Smooth muscle cell of the pulmonary artery (primary cell): ENCODE data around the gene FBXO34. TPM values are rescaled to one million over a fixed set of nuclear protein-coding genes. Genes with fewer than 3 reads are reported as not detected.

Experiments used
- total RNA-seq: library from RNA; depleted of rRNA; stranded (reverse); fragments of >200 nt; gene quantifications from 2 replicates; pipeline ENCODE4 v1.2.3, GENCODE V29; 2014

Gene FBXO34, protein sequence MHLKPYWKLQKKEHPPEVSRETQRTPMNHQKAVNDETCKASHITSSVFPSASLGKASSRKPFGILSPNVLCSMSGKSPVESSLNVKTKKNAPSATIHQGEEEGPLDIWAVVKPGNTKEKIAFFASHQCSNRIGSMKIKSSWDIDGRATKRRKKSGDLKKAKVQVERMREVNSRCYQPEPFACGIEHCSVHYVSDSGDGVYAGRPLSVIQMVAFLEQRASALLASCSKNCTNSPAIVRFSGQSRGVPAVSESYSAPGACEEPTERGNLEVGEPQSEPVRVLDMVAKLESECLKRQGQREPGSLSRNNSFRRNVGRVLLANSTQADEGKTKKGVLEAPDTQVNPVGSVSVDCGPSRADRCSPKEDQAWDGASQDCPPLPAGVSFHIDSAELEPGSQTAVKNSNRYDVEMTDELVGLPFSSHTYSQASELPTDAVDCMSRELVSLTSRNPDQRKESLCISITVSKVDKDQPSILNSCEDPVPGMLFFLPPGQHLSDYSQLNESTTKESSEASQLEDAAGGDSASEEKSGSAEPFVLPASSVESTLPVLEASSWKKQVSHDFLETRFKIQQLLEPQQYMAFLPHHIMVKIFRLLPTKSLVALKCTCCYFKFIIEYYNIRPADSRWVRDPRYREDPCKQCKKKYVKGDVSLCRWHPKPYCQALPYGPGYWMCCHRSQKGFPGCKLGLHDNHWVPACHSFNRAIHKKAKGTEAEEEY
- 20.6 and 26.7 TPM in 2 replicates for total RNA-seq

GRCh38 chr14:55270832-55271571 is at the start of gene FBXO34:
TSS of gene FBXO34 (plus strand) at chr14:55271421. CDS start at chr14:55350391, 78,970 bp downstream.

Other genes starting within 250 kb of the FBXO34 start
- gene WDHD1, start 244.3 kb upstream of the FBXO34 start, total RNA-seq = 7.8 and 10.5 TPM in 2 replicates
- 14.1 and 16.4 TPM in 2 replicates for gene SOCS4, start 244.2 kb upstream of the FBXO34 start, total RNA-seq
- 21.2 and 26.2 TPM in 2 replicates for gene MAPK1IP1L, start 219.8 kb upstream of the FBXO34 start, total RNA-seq
- gene LGALS3, start 142.2 kb upstream of the FBXO34 start, total RNA-seq = 89.3 and 142 TPM in 2 replicates
- gene DLGAP5, start 79.8 kb upstream of the FBXO34 start, total RNA-seq = 2.8 and 10.2 TPM in 2 replicates
- gene ATG14, start 140.4 kb downstream of the FBXO34 start, total RNA-seq = 15.6 and 17.5 TPM in 2 replicates
- gene TBPL2, start 169.2 kb downstream of the FBXO34 start, total RNA-seq = not detected in 2 replicates